ENCODE results near the gene UBA52. TPM values are rescaled to one million over a fixed set of nuclear protein-coding genes. Genes with fewer than 3 reads are reported as not detected.

Gene UBA52
- total and polyA plus RNA-seq, 2 donors, result 610 to 1,360 TPM

DNA sequence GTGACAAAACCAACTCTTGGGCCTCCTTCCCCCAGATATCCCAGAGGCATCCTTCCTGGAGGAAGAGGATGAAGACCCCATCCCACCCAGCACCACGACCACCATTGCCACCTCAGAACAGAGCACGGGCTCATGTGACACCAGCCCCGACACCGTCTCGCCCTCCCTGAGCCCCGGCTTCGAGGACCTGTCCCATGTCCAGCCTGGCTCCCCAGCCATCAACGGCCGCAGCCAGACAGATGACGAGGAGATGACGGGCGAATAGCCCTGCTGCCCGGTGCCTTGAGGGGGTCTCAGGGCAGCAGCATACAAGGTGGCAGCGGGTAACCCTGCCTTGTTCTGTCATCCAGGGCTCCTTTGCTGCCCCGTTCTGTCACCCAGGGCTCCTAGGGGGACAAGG lies 3.3 kb upstream of the UBA52 start:
- no peak overlapping the region for H3K27ac ChIP-seq (ENCODE audit: low read depth)
- H3K4me3 ChIP-seq (ENCODE audit: low read depth, low read length), result no peak overlapping the region
- no peak for DNase-seq (ENCODE audit: extremely low spot score)
- peaks cover 4% of the 10 kb centered on the region for H3K36me3 ChIP-seq (ENCODE audit: insufficient read depth)
- 92% methylated on average over 15 of the region's 15 CpGs for WGBS
- H3K4me1 ChIP-seq (ENCODE audit: insufficient read depth), result peaks cover 5% of the 10 kb centered on the region

DNA sequence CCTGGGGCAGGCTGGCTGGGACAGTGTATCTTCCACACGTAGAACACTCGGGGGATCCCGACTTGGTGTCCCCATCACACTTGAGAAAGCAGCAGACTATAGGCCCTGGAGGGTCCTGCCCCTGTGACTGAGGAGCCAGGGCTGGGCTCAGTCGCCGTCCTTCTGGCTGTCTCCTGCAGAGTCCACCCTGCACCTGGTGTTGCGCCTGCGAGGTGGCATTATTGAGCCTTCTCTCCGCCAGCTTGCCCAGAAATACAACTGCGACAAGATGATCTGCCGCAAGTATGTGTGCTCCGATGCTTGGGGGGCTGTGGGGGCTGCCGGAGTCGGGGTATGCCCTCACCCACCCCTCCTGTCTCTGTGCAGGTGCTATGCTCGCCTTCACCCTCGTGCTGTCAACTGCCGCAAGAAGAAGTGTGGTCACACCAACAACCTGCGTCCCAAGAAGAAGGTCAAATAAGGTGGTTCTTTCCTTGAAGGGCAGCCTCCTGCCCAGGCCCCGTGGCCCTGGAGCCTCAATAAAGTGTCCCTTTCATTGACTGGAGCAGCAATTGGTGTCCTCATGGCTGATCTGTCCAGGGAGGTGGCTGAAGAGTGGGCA lies 3.1 kb downstream of the UBA52 start:
- Histone ChIP-seq H3K4me3 (ENCODE audit: low read depth, low read length) (no peak overlapping the region), H3K27ac (ENCODE audit: low read depth) (no peak overlapping the region), H3K4me1 (ENCODE audit: insufficient read depth) (peaks cover 5% of the 10 kb centered on the region), H3K36me3 (ENCODE audit: insufficient read depth) (no peaks in the 10 kb centered on the region)
- WGBS, result 93% methylated on average over 18 of the region's 18 CpGs
- DNase-seq (ENCODE audit: extremely low spot score), result no peak

DNA sequence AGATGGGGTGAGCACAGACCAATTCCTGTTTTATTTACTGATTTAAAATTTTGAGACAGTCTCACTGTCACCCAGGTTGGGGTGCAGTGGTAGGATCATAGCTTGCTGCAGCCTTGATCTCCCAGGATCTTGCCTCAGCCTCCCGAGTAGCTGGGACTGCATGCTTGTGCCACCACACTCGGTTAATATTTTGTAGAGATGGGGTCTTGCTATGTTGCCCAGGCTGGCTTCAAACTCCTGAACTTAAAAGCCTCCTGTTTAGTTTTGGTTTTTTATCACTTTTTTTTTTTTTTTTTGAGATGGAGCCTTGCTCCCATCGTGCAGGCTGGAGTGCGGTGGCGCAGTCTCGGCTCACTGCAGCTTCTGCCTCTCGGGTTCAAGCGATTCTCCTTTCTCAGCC lies 4.7 kb downstream of the UBA52 start:
- H3K36me3 ChIP-seq (ENCODE audit: insufficient read depth), result no peaks in the 10 kb centered on the region
- peaks cover 5% of the 10 kb centered on the region for H3K4me1 ChIP-seq (ENCODE audit: insufficient read depth)
- H3K27ac ChIP-seq (ENCODE audit: low read depth), result no peak overlapping the region
- 83% methylated on average over 8 of the region's 8 CpGs for WGBS
- H3K4me3 ChIP-seq (ENCODE audit: low read depth, low read length), result no peak overlapping the region
- DNase-seq (ENCODE audit: extremely low spot score), result no peak

DNA sequence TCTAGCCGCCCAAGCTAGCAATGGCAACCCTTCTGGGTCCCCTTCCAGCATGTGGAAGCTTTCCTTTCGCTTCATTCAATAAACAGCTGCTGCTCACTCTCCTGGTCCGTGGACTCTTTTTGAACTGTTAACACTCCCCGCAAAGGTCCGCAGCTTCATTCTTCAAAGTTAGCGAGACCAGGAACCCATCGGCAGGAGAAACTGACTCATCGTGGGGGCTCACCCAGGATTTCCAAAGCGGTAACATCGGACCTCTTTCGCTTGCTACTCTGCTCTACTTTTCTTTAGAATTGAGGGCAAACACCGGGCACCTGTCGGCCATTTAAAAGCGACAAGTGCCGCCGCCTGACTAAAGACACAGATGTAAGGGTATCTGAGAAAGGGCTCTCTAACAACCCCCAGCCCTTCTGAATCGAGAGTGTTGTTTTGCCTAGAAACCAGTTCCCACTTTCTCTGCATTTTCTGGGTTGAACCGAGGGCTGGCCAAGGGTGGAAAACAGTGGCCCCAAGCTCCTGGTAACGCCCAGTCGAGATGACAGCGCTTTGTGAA lies 5.8 kb downstream of the UBA52 start:
- 82% methylated on average over 21 of the region's 21 CpGs for WGBS
- Histone ChIP-seq H3K27ac (ENCODE audit: low read depth) (no peak overlapping the region), H3K4me3 (ENCODE audit: low read depth, low read length) (no peak overlapping the region), H3K36me3 (ENCODE audit: insufficient read depth) (no peaks in the 10 kb centered on the region), H3K4me1 (ENCODE audit: insufficient read depth) (peaks cover 5% of the 10 kb centered on the region)
- DNase-seq (ENCODE audit: extremely low spot score), result no peak

DNA sequence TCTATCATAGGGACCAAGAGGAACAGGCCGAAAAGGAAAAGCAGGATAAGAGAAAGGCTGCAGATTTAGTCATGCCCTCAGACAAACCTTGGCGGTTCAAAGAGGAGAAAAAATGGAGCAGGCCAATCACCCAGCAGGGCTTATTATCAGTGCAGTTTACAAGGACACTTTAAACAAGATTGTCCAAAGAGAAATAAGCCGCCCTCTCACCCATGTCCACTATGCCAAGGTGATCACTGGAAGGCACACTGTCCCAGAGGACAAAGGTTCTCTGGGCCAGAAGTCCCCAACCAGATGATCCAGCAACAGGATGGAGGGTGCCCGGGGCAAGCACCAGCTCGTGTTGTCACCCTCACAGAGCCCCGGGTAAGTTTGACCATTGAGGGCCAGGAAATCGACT lies 8.7 kb downstream of the UBA52 start:
- 65% methylated on average over 7 of the region's 7 CpGs for WGBS
- DNase-seq (ENCODE audit: extremely low spot score), result no peak
- no peaks in the 10 kb centered on the region for H3K4me1 ChIP-seq (ENCODE audit: insufficient read depth)
- H3K36me3 ChIP-seq (ENCODE audit: insufficient read depth), result no peaks in the 10 kb centered on the region
- H3K27ac ChIP-seq (ENCODE audit: low read depth), result no peak overlapping the region
- no peak overlapping the region for H3K4me3 ChIP-seq (ENCODE audit: low read depth, low read length)

DNA sequence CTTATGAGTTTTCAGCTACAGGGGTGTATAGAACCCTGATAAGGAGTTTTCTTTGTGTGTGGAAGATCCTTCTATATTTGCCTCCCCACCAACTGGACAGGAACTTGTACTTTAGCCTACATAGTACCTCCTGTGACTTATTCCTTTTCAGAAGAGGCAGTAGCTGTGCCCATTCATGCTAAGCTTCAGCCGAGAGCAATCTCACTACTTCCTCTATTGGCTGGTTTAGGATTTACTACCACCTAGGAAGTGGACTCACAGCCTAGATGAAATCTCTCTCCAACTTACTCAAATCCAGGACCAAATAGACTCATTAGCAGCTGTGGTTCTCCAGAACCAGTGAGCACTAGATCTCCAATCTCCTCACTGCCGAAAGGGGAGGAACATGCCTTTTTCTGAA lies 14.6 kb downstream of the UBA52 start:
- no peaks in the 10 kb centered on the region for H3K36me3 ChIP-seq (ENCODE audit: insufficient read depth)
- DNase-seq (ENCODE audit: extremely low spot score), result no peak
- H3K27ac ChIP-seq (ENCODE audit: low read depth), result no peak overlapping the region
- H3K4me3 ChIP-seq (ENCODE audit: low read depth, low read length), result no peak overlapping the region
- no peaks in the 10 kb centered on the region for H3K4me1 ChIP-seq (ENCODE audit: insufficient read depth)
- WGBS, result 46% methylated on average over 2 of the region's 2 CpGs

DNA sequence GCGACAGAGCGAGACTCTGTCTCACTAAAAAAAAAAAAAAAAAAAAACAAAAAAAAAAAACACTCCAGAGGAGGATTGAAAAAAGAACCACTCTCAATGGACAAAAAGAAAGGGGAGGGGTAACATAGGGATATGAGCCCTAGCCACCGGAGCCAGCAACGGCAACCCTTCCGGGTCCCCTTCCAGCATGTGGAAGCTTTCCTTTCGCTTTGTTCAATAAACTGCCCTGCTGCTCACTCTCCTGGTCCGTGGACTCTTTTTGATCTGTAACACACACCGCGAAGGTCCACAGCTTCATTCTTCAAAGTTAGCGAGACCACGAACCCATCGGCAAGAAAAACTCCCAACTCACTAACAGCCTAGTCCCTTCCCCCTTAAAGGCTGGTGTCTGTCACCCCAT lies 15.9 kb downstream of the UBA52 start:
- Histone ChIP-seq H3K27ac (ENCODE audit: low read depth) (no peak overlapping the region), H3K4me1 (ENCODE audit: insufficient read depth) (no peaks in the 10 kb centered on the region), H3K4me3 (ENCODE audit: low read depth, low read length) (no peak overlapping the region), H3K36me3 (ENCODE audit: insufficient read depth) (no peaks in the 10 kb centered on the region)
- 93% methylated on average over 12 of the region's 12 CpGs for WGBS
- no peak for DNase-seq (ENCODE audit: extremely low spot score)

DNA sequence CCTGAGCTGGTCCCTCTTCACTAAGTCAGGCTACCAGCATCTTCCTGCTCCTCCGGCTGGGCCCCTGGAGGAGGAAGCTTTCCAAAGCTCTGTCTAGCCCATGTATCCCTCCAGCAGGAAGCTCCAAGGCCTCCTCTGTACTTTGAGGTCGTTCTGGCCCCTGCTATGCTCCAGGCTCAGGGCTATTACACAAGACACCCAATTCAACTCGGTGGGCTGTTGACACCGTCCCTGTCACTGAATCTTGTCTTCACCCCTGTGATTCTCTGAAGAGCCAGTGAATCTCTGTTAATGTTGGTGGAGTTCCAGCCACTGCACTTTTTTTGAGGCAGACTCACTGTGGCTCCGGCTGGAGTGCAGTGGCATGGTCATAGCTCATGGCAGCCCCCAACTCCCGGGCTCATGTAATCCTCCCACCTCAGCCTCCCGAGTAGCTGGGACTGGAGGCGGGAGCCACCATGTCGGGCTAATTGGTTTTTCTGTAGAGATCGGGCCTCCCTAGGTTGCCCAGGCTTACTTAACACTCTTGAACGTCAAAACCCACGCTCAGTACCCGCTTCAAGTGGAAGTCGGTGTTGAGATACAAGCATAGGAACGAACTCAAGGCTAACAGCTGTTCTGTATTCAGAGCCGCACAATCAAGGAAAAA lies 16.4 kb downstream of the UBA52 start:
- Histone ChIP-seq H3K4me1 (ENCODE audit: insufficient read depth) (no peaks in the 10 kb centered on the region), H3K36me3 (ENCODE audit: insufficient read depth) (no peaks in the 10 kb centered on the region), H3K4me3 (ENCODE audit: low read depth, low read length) (no peak overlapping the region), H3K27ac (ENCODE audit: low read depth) (peak overlapping the region; percentile 13)
- WGBS, result 26% methylated on average over 16 of the region's 16 CpGs
- no peak for DNase-seq (ENCODE audit: extremely low spot score)

DNA sequence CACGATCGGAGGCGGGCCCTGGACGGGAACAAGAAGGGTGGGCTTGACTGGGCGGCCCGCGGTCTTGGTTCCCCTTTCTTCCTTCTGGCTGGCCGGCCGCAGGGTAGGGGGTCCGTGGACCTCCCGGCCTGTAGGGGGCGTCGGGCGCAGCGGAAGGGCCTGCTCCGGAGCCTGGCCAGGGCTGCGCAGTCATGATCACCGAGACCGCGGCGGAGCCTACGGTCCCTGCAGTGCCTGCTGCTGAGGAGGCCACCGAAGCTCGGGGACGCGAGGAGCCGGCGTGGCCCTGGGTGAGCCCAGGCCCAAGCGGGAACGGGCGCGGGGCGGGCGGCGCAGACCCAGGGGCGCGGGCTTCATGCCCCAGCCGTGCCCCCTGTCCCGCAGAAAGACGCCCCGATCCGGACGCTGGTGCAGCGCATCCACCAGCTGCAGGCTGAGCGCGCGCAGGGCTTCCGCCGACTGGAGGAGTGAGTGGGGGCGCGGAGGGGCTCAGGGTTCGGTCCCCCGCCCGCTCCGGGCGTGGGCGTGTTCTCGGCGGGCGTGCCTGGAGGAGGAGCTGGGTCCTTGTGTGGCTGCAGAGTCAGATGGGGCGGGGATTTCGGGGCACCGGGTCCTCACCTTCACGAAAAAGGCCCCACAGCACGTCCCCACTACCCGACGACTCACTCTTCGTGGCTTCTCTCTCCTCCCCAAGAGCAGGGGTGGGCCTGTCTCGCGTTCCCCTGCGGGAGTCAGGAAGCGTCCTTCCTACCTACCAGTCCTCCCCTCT lies 17.1 kb downstream of the UBA52 start, which contains the start of gene REX1BD:
Gene REX1BD, plus strand, starts transcription at position 188 of the 769 bp plus-strand sequence. Its CDS starts 4 bp downstream, at position 192.
- DNase-seq (ENCODE audit: extremely low spot score), result no peak
- peak within 1 kb of the TSS; percentile 69 for H3K4me3 ChIP-seq (ENCODE audit: low read depth, low read length)
- H3K27ac ChIP-seq (ENCODE audit: low read depth), result peak within 1 kb of the TSS; percentile 73
- H3K4me1 ChIP-seq (ENCODE audit: insufficient read depth), result no peaks in the 10 kb centered on the region
- no peaks in the 10 kb centered on the region for H3K36me3 ChIP-seq (ENCODE audit: insufficient read depth)
- WGBS, result under 1% methylated on average over 72 of the region's 72 CpGs

DNA sequence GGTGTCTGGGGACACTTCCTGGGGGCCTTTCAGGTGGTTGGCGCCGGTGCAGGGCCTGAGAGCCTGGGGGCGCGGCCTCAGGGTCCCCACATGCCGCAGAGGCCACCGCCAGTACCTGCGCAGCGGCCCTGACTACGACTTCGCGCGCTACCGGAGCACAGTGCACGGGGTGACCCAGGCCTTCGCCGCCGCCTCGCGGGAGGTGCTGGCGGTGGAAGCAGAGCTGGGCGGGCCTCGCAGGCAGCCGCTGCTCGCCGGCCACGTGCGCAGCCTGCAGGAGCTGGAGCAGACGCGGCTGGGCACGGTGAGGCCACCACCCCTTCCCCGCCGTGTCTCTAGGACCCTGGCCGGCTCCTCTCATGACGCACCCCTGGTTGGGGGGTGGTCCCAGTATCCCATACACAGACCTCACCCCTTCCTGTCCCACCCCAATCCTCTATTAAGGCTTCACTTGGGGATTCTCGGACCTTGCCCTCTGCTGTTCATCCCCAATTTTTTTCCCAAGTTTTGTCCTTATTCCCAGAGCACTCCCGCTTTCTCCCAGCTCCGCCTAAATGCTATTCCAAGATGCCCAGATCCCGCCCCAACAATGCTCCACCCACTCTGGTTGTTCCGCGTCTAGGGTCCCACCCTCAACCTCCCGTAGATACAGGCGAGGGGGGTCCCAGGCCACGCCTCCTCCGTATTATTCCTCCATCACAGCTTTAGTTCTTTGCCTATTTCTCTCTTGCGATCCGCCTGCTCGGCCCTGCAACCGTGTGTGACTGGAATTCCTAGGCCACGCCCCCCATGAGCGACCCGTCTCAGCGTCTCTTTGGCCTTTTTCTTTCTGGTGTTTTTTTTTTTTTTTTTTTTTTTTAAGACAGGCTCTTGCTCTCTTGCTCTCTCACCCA lies 18.0 kb downstream of the UBA52 start:
- no peak for DNase-seq (ENCODE audit: extremely low spot score)
- 10% methylated on average over 52 of the region's 52 CpGs for WGBS
- peaks cover 3% of the 10 kb centered on the region for H3K4me1 ChIP-seq (ENCODE audit: insufficient read depth)
- no peaks in the 10 kb centered on the region for H3K36me3 ChIP-seq (ENCODE audit: insufficient read depth)
- peak overlapping the region; percentile 69 for H3K4me3 ChIP-seq (ENCODE audit: low read depth, low read length)
- H3K27ac ChIP-seq (ENCODE audit: low read depth), result peak overlapping the region; percentile 60

DNA sequence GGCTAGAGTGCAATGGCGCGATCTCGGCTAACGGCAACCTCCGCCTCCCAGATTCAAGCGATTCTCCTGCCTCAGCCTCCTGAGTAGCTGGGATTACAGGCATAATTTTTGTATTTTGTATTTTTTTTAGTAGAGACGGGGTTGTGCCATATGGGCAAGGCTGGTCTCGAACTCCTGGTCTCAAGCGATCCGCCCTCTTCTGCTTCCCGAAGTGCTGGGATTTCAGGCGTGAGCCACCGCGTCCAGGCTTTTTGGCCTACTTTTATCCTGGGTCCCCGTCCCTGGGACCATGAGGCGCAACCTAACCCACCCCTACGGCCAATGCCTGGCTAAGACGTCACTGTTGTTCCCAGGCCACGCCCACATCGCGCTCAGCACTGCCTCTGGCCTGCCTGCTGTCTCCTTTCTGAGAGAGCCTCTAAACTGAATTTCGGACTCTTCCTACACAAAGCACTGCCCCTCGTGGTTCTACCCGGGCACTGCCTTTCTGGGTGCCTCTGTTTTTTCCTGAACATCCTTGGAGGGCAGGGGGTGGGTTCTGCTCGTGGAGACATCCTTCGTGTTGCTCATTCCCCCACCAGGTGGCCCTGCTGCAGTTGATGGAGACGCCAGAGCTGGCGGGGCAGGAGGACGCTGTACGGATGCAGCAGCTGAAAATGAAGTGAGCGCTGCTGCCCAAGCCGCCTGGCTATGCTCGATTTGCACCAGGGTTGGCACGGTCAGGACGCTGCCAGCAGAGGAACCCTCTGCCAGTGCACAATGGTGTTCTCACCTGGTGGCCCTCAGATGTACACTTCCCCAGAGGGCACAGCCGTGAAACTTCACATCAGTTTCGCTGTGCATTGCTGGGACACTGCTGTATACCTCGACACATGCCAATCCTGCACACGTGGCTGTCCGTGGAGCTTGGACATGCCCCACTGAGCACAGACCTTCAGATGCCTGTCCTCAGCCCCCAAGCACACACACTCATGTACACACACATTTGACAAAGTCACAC lies 18.9 kb downstream of the UBA52 start:
- peaks cover 3% of the 10 kb centered on the region for H3K4me1 ChIP-seq (ENCODE audit: insufficient read depth)
- WGBS, result 72% methylated on average over 40 of the region's 40 CpGs
- no peak overlapping the region for H3K27ac ChIP-seq (ENCODE audit: low read depth)
- no peak overlapping the region for H3K4me3 ChIP-seq (ENCODE audit: low read depth, low read length)
- no peaks in the 10 kb centered on the region for H3K36me3 ChIP-seq (ENCODE audit: insufficient read depth)
- no peak for DNase-seq (ENCODE audit: extremely low spot score)

DNA sequence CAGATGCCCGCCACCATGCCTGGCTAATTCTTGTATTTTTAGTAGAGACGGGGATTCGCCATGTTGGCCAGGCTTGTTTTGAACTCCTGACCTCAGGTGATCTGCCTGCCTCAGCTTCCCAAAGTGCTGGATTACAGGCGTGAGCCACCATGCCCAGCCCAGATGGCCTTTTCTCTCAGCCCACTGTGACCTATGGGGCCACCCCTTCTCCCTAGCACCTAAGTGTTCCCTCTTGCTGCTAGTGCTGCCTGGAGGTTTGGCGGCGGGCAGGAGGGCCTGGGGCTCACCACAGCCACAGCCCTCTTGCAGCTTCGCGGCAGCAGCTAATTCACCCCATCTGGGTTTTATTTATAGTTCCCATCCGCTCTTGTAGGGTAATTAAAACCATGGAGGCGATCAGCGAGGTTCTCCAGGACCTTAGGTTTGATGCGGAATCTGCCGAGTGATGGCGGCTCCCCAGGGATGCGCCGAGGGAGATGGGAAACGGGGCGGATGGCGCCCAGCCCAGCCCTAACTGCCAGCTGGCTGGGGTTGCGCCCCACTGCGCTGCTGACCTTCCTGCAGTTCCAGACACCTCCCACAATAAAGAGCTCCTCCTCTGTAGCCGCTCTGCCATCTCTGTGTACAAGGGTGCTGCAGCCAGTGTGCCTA lies 20.2 kb downstream of the UBA52 start:
- Histone ChIP-seq H3K36me3 (ENCODE audit: insufficient read depth) (no peaks in the 10 kb centered on the region), H3K4me3 (ENCODE audit: low read depth, low read length) (no peak overlapping the region), H3K27ac (ENCODE audit: low read depth) (no peak overlapping the region), H3K4me1 (ENCODE audit: insufficient read depth) (peaks cover 3% of the 10 kb centered on the region)
- 88% methylated on average over 22 of the region's 22 CpGs for WGBS
- DNase-seq (ENCODE audit: extremely low spot score), result no peak

Data from urinary bladder (tissue), 4 donors.